ENCODE data around the gene LOXL3. TPM values are rescaled to one million over a fixed set of nuclear protein-coding genes. Genes with fewer than 3 reads are reported as not detected.

The LOXL3 gene
- total RNA-seq, 1 donor from 2014 or later = 24.2 TPM

GRCh38 chr2:74542978-74543377, 10.8 kb downstream of the LOXL3 start:
- Mint-ChIP-seq H3K9me3 (ENCODE audit: low read depth) (no peaks in the 10 kb centered on the region), H3K4me1 (ENCODE audit: low read depth) (peaks cover 1% of the 10 kb centered on the region), H3K27me3 (peaks cover 7% of the 10 kb centered on the region), H3K4me3 (ENCODE audit: low read depth) (no peak overlapping the region), H3K36me3 (ENCODE audit: insufficient read depth) (no peaks in the 10 kb centered on the region), H3K27ac (no peak overlapping the region)
- DNase-seq (ENCODE audit: low spot score, unreplicated experiment) = no peak
- TF ChIP-seq CTCF (IDR thresholded peaks at IDR 0.05; ENCODE audit: unreplicated experiment) = no peak

GRCh38 chr2:74540291-74540690, 13.5 kb downstream of the LOXL3 start:
- Mint-ChIP-seq H3K4me1 (ENCODE audit: low read depth) (no peaks in the 10 kb centered on the region), H3K9me3 (ENCODE audit: low read depth) (no peaks in the 10 kb centered on the region), H3K36me3 (ENCODE audit: insufficient read depth) (no peaks in the 10 kb centered on the region), H3K27ac (no peak overlapping the region), H3K27me3 (no peaks in the 10 kb centered on the region), H3K4me3 (ENCODE audit: low read depth) (no peak overlapping the region)
- no peak for TF ChIP-seq CTCF (IDR thresholded peaks at IDR 0.05; ENCODE audit: unreplicated experiment)
- no peak for DNase-seq (ENCODE audit: low spot score, unreplicated experiment)

GRCh38 chr2:74538881-74539339, 14.8 kb downstream of the LOXL3 start:
- H3K27ac Mint-ChIP-seq = no peak overlapping the region

GRCh38 chr2:74537140-74537539, 16.6 kb downstream of the LOXL3 start:
- peaks cover 2% of the 10 kb centered on the region for H3K36me3 Mint-ChIP-seq (ENCODE audit: insufficient read depth)
- H3K9me3 Mint-ChIP-seq (ENCODE audit: low read depth) = no peaks in the 10 kb centered on the region
- TF ChIP-seq CTCF (IDR thresholded peaks at IDR 0.05; ENCODE audit: unreplicated experiment) = no peak
- H3K4me1 Mint-ChIP-seq (ENCODE audit: low read depth) = peaks cover under 1% of the 10 kb centered on the region
- no peak for DNase-seq (ENCODE audit: low spot score, unreplicated experiment)
- no peaks in the 10 kb centered on the region for H3K27me3 Mint-ChIP-seq
- no peak overlapping the region for H3K4me3 Mint-ChIP-seq (ENCODE audit: low read depth)
- no peak overlapping the region for H3K27ac Mint-ChIP-seq

More at GRCh38 chr2:74538881-74539339, 14.8 kb downstream of the LOXL3 start:
- Mint-ChIP-seq H3K4me3 (ENCODE audit: low read depth) (no peak overlapping the region), H3K9me3 (ENCODE audit: low read depth) (no peaks in the 10 kb centered on the region), H3K36me3 (ENCODE audit: insufficient read depth) (no peaks in the 10 kb centered on the region), H3K27me3 (no peaks in the 10 kb centered on the region), H3K4me1 (ENCODE audit: low read depth) (no peaks in the 10 kb centered on the region)
- no peak for TF ChIP-seq CTCF (IDR thresholded peaks at IDR 0.05; ENCODE audit: unreplicated experiment)
- no peak for DNase-seq (ENCODE audit: low spot score, unreplicated experiment)

- H3K4me3 Mint-ChIP-seq (ENCODE audit: low read depth) = no peak overlapping the region
Measured at GRCh38 chr2:74536166-74536950, 17.4 kb downstream of the LOXL3 start.

More at GRCh38 chr2:74536166-74536950, 17.4 kb downstream of the LOXL3 start:
- H3K4me1 Mint-ChIP-seq (ENCODE audit: low read depth) = peaks cover 3% of the 10 kb centered on the region
- H3K9me3 Mint-ChIP-seq (ENCODE audit: low read depth) = no peaks in the 10 kb centered on the region
- H3K27me3 Mint-ChIP-seq = no peaks in the 10 kb centered on the region
- H3K27ac Mint-ChIP-seq = no peak overlapping the region
- DNase-seq (ENCODE audit: low spot score, unreplicated experiment) = no peak
- H3K36me3 Mint-ChIP-seq (ENCODE audit: insufficient read depth) = peaks cover 3% of the 10 kb centered on the region
- TF ChIP-seq CTCF (IDR thresholded peaks at IDR 0.05; ENCODE audit: unreplicated experiment) = no peak
